Measurements from ENCODE around the gene AHRR. TPM values are rescaled to one million over a fixed set of nuclear protein-coding genes. Genes with fewer than 3 reads are reported as not detected.

The AHRR gene
- polyA plus RNA-seq, 10 donors = 0.98 to 6.1 (median 2.4) TPM

Other genes starting within 250 kb of the AHRR start
- gene PLEKHG4B, start 229.5 kb upstream of the AHRR start, polyA plus RNA-seq (ENCODE audit: insufficient read length in 10 of 10) = 1 to 10 TPM in 4 of 10 donors, under 1 TPM in 6; 0.42 to 3.1 (median 0.77) TPM
- 10 to 100 TPM; 18.5 to 34.3 (median 25.7) TPM for gene LRRC14B, start 130.2 kb upstream of the AHRR start, polyA plus RNA-seq (ENCODE audit: insufficient read length in 10 of 10)
- gene CCDC127, start 103.6 kb upstream of the AHRR start, polyA plus RNA-seq (ENCODE audit: insufficient read length in 10 of 10) = 10 to 100 TPM in 3 of 10 donors, 1 to 10 TPM in 7; 7.3 to 13.0 (median 8.8) TPM
- gene SDHA, start 103.4 kb upstream of the AHRR start, polyA plus RNA-seq (ENCODE audit: insufficient read length in 10 of 10) = 100 to 1,000 TPM in 5 of 10 donors, 10 to 100 TPM in 5; 85.0 to 120 (median 99.3) TPM
- 10 to 100 TPM; 55.6 to 84.4 (median 68.2) TPM for gene PDCD6, start 50.1 kb upstream of the AHRR start, polyA plus RNA-seq (ENCODE audit: insufficient read length in 10 of 10)
- gene EXOC3, start 121.5 kb downstream of the AHRR start, polyA plus RNA-seq (ENCODE audit: insufficient read length in 10 of 10) = 10 to 100 TPM; 30.3 to 35.9 (median 34.0) TPM
- 1 to 10 TPM; 1.3 to 3.3 (median 1.9) TPM for gene SLC9A3, start 202.7 kb downstream of the AHRR start, polyA plus RNA-seq (ENCODE audit: insufficient read length in 10 of 10)

All from muscle of back (tissue), 10 donors.